Left ventricle myocardium inferior (tissue), 1 donor: Measurements from ENCODE around the gene CCDC88B. TPM values are rescaled to one million over a fixed set of nuclear protein-coding genes. Genes with fewer than 3 reads are reported as not detected.

Experiments
- DNase-seq: peaks from one replicate; pipeline ENCODE4 v3.0.0-alpha.2; 2020
- H3K27ac ChIP-seq: fragments of 200-600 bp; replicated peaks from 2 replicates; pipeline ENCODE4 v1.8.0; 2021
- H3K27me3 ChIP-seq: fragments of 200-600 bp; 2 replicates; pipeline ENCODE4 v1.8.0; 2021; ENCODE audit warnings: low read depth
- H3K36me3 ChIP-seq: fragments of 200-600 bp; 2 replicates; pipeline ENCODE4 v1.8.0; 2021
- H3K4me1 ChIP-seq: fragments of 200-600 bp; 2 replicates; pipeline ENCODE4 v1.8.0; 2021
- H3K4me3 ChIP-seq: fragments of 200-600 bp; 2 replicates; pipeline ENCODE4 v1.8.0; 2021; ENCODE audit warnings: mild to moderate bottlenecking, moderate library complexity
- H3K9me3 ChIP-seq: fragments of 200-600 bp; replicated peaks from 2 replicates; pipeline ENCODE4 v1.8.0; 2021
- CTCF ChIP-seq: fragments of 200-600 bp; IDR thresholded peaks from 2 replicates; pipeline ENCODE4 v1.8.0; 2021; ENCODE audit warnings: antibody characterized with exemption, mild to moderate bottlenecking, borderline replicate concordance
- intact Hi-C: fragments of 100-400 bp; cut with micrococcal nuclease; formaldehyde crosslinking; loops from one replicate; pipeline ENCODE4 v1.11.0; 2022
- total RNA-seq: library from RNA; stranded (reverse); fragmentation: NEBNext Ultra II Directional; extraction: Animal tissue kit (Norgen Biotek cat#: 25700); gene quantifications from one replicate; pipeline ENCODE4 v1.2.1, GENCODE V29; 2021
- donor health status: DM: no; HTN: yes; CAD: no; lungs with severe emphysema.

The CCDC88B gene
- total RNA-seq, 1 donor from 2014 or later = 7.5 TPM

- Histone ChIP-seq H3K27me3 (peaks cover 5% of the 10 kb centered on the region), H3K9me3 (peaks cover 6% of the 10 kb centered on the region), H3K4me3 (no peak overlapping the region), H3K27ac (peak overlapping the region; percentile 19), H3K4me1 (peaks cover 22% of the 10 kb centered on the region), H3K36me3 (no peaks in the 10 kb centered on the region)
- intact Hi-C loops = no loop called here
- TF ChIP-seq CTCF = peak; percentile 50
- DNase-seq = peak; percentile 74
Observed at GRCh38 chr11:64331569-64332371, 8.2 kb upstream of the CCDC88B start.

- no peak for TF ChIP-seq CTCF
- intact Hi-C loops = no loop called here
- Histone ChIP-seq H3K27me3 (peaks cover 5% of the 10 kb centered on the region), H3K36me3 (no peaks in the 10 kb centered on the region), H3K4me1 (peaks cover 22% of the 10 kb centered on the region), H3K4me3 (no peak overlapping the region), H3K9me3 (no peaks in the 10 kb centered on the region), H3K27ac (no peak overlapping the region)
- DNase-seq = no peak
Observed at GRCh38 chr11:64333556-64333955, 6.4 kb upstream of the CCDC88B start.

GRCh38 chr11:64334764-64335735 lies 5.0 kb upstream of the CCDC88B start:
- H3K36me3 ChIP-seq = no peaks in the 10 kb centered on the region
- H3K4me1 ChIP-seq = peaks cover 10% of the 10 kb centered on the region
- no peaks in the 10 kb centered on the region for H3K9me3 ChIP-seq
- no peak overlapping the region for H3K27ac ChIP-seq
- intact Hi-C loops = no loop called here
- no peak for TF ChIP-seq CTCF
- no peak for DNase-seq
- peaks cover 5% of the 10 kb centered on the region for H3K27me3 ChIP-seq
- no peak overlapping the region for H3K4me3 ChIP-seq

- intact Hi-C loops = no loop called here
Observed at GRCh38 chr11:64337538-64338249, 2.3 kb upstream of the CCDC88B start.

More at GRCh38 chr11:64337538-64338249, 2.3 kb upstream of the CCDC88B start:
- Histone ChIP-seq H3K9me3 (no peaks in the 10 kb centered on the region), H3K4me3 (no peak overlapping the region), H3K36me3 (no peaks in the 10 kb centered on the region), H3K27ac (no peak overlapping the region), H3K4me1 (peaks cover 10% of the 10 kb centered on the region), H3K27me3 (peaks cover 7% of the 10 kb centered on the region)
- TF ChIP-seq CTCF = no peak
- no peak for DNase-seq
